ENCODE data around the gene OR12D1. TPM values are rescaled to one million over a fixed set of nuclear protein-coding genes. Genes with fewer than 3 reads are reported as not detected.

OR12D1 gene
- total and polyA plus RNA-seq, 3 donors from 2014 or later, result not detected

Other genes starting within 250 kb of the OR12D1 start
- gene OR2J2, start 244.0 kb upstream of the OR12D1 start, total RNA-seq, result 1 to 10 TPM; 3.0 to 4.4 TPM
- 0.54 TPM for gene OR2J2, start 244.0 kb upstream of the OR12D1 start, polyA plus RNA-seq (ENCODE audit: insufficient read depth, low read depth, low replicate concordance)
- gene OR14J1, start 113.2 kb upstream of the OR12D1 start, total RNA-seq, result under 1 TPM; 0.08 to 0.19 TPM
- not detected for gene OR14J1, start 113.2 kb upstream of the OR12D1 start, polyA plus RNA-seq (ENCODE audit: insufficient read depth, low read depth, low replicate concordance)
- gene OR5V1, start 46.1 kb upstream of the OR12D1 start, total RNA-seq, result 1 to 10 TPM in 1 of 2 donors, not detected in 1; 1.4 TPM
- gene OR5V1, start 46.1 kb upstream of the OR12D1 start, polyA plus RNA-seq (ENCODE audit: insufficient read depth, low read depth, low replicate concordance), result 0.53 TPM
- under 1 TPM; 0.16 to 0.19 TPM for gene OR12D3, start 39.6 kb upstream of the OR12D1 start, total RNA-seq
- gene OR12D3, start 39.6 kb upstream of the OR12D1 start, polyA plus RNA-seq (ENCODE audit: insufficient read depth, low read depth, low replicate concordance), result not detected
- under 1 TPM; 0.24 to 0.56 TPM for gene OR12D2, start 19.3 kb upstream of the OR12D1 start, total RNA-seq
- gene OR12D2, start 19.3 kb upstream of the OR12D1 start, polyA plus RNA-seq (ENCODE audit: insufficient read depth, low read depth, low replicate concordance), result not detected
- under 1 TPM in 1 of 2 donors, not detected in 1; 0.31 TPM for gene OR10C1, start 24.4 kb downstream of the OR12D1 start, total RNA-seq
- not detected for gene OR10C1, start 24.4 kb downstream of the OR12D1 start, polyA plus RNA-seq (ENCODE audit: insufficient read depth, low read depth, low replicate concordance)
- gene OR11A1, start 42.1 kb downstream of the OR12D1 start, total RNA-seq, result under 1 TPM; 0.19 to 0.71 TPM
- gene OR11A1, start 42.1 kb downstream of the OR12D1 start, polyA plus RNA-seq (ENCODE audit: insufficient read depth, low read depth, low replicate concordance), result 0.13 TPM
- gene OR2H1, start 42.2 kb downstream of the OR12D1 start, total RNA-seq, result 10 to 100 TPM in 1 of 2 donors, 1 to 10 TPM in 1; 7.5 to 16.9 TPM
- gene OR2H1, start 42.2 kb downstream of the OR12D1 start, polyA plus RNA-seq (ENCODE audit: insufficient read depth, low read depth, low replicate concordance), result 18.8 TPM
- gene MAS1L, start 73.0 kb downstream of the OR12D1 start, total RNA-seq, result not detected
- not detected for gene MAS1L, start 73.0 kb downstream of the OR12D1 start, polyA plus RNA-seq (ENCODE audit: insufficient read depth, low read depth, low replicate concordance)
- under 1 TPM in 1 of 2 donors, not detected in 1; 0.25 TPM for gene UBD, start 144.8 kb downstream of the OR12D1 start, total RNA-seq
- 8.0 TPM for gene UBD, start 144.8 kb downstream of the OR12D1 start, polyA plus RNA-seq (ENCODE audit: insufficient read depth, low read depth, low replicate concordance)
- gene OR2H2, start 170.2 kb downstream of the OR12D1 start, total RNA-seq, result under 1 TPM; 0.25 to 0.63 TPM
- 3.7 TPM for gene OR2H2, start 170.2 kb downstream of the OR12D1 start, polyA plus RNA-seq (ENCODE audit: insufficient read depth, low read depth, low replicate concordance)
- gene GABBR1, start 218.3 kb downstream of the OR12D1 start, total RNA-seq, result 10 to 100 TPM; 26.2 to 29.9 TPM
- gene GABBR1, start 218.3 kb downstream of the OR12D1 start, polyA plus RNA-seq (ENCODE audit: insufficient read depth, low read depth, low replicate concordance), result 16.8 TPM
- gene MOG, start 242.2 kb downstream of the OR12D1 start, total RNA-seq, result under 1 TPM in 1 of 2 donors, not detected in 1; 0.19 TPM
- gene MOG, start 242.2 kb downstream of the OR12D1 start, polyA plus RNA-seq (ENCODE audit: insufficient read depth, low read depth, low replicate concordance), result 0.36 TPM

Measured in testis (tissue), 3 donors.